HepG2 (cell line): Measurements from ENCODE around the gene SLC22A4. TPM values are rescaled to one million over a fixed set of nuclear protein-coding genes. Genes with fewer than 3 reads are reported as not detected.

Experiments used
- CHCHD3 ChIP-seq: sonication (generic); formaldehyde crosslinking; IDR thresholded peaks from 2 replicates; pipeline ENCODE4 v1.8.0; 2022; ENCODE audit warnings: mild to moderate bottlenecking, missing genetic modification reagents, moderate library complexity
- EEA1 ChIP-seq: sonication (generic); formaldehyde crosslinking; IDR thresholded peaks from 2 replicates; pipeline ENCODE4 v1.5.1; 2020; ENCODE audit warnings: mild to moderate bottlenecking, missing genetic modification reagents, borderline replicate concordance
- KAT8 ChIP-seq: IDR thresholded peaks from 2 replicates; pipeline ENCODE4 v1.6.1; 2016; ENCODE audit warnings: missing genetic modification reagents, missing compliant biosample characterization
- KDM3A ChIP-seq: IDR thresholded peaks from 2 replicates; pipeline ENCODE4 v1.6.1; 2018; ENCODE audit warnings: low read depth, missing compliant biosample characterization
- U2AF2 ChIP-seq: fragments of 200-400 bp; formaldehyde crosslinking; IDR thresholded peaks from 2 replicates; pipeline ENCODE4 v1.6.1; 2017; ENCODE audit warnings: low read depth, mild to moderate bottlenecking, low read length
- ZKSCAN8 ChIP-seq: IDR thresholded peaks from 2 replicates; pipeline ENCODE4 v1.6.1; 2016; ENCODE audit warnings: borderline replicate concordance, missing genetic modification reagents, missing compliant biosample characterization
- ZNF501 ChIP-seq: sonication (generic); formaldehyde crosslinking; IDR thresholded peaks from 2 replicates; pipeline ENCODE4 v1.5.1; 2020; ENCODE audit warnings: mild to moderate bottlenecking, moderate library complexity, missing genetic modification reagents
- polyA plus RNA-seq, 8 experiments: library from polyadenylated mRNA; depleted of rRNA in 3 of 8; stranded (reverse) in 7 of 8; unstranded in 1 of 8; fragments of >200 nt; fragmentation: Illumina TruSeq in 4 of 8; extraction: Trizol in 4 of 8; gene quantifications; 2 replicates each; pipeline versions ENCODE4 v1.2.1 to v1.2.3, GENCODE V29; 2011 to 2016; ENCODE audit warnings: low read depth in 4 of 8, missing spikeins in 1 of 8, mixed read lengths in 1 of 8; ENCODE audit not compliant: insufficient read depth in 1 of 8
- total RNA-seq, 5 experiments: library from RNA; depleted of rRNA; stranded (reverse); fragments of >200 nt; fragmentation: Illumina TruSeq; extraction: Trizol; gene quantifications; 2 replicates each; pipeline ENCODE4 v1.2.3, GENCODE V29; 2016; ENCODE audit warnings: low read depth in 1 of 5
- TF ChIP-seq, protein P1 (sequence below), 2 experiments: sonication (generic) in 1 of 2; formaldehyde crosslinking in 1 of 2; IDR thresholded peaks; 2 replicates each; pipeline versions ENCODE4 v1.6.1 to v1.9.0; 2014 to 2022; ENCODE audit warnings: antibody characterized with exemption in 1 of 2, borderline replicate concordance in 1 of 2, inconsistent platforms in 1 of 2, low read depth in 1 of 2, missing genetic modification reagents in 1 of 2
- TF ChIP-seq, protein P2 (sequence below): sonication (generic); formaldehyde crosslinking; IDR thresholded peaks from 2 replicates; pipeline ENCODE4 v1.5.0; 2020; ENCODE audit warnings: mild to moderate bottlenecking, missing genetic modification reagents, borderline replicate concordance
- TF ChIP-seq, protein P3 (sequence below): sonication (generic); formaldehyde crosslinking; IDR thresholded peaks from 2 replicates; pipeline ENCODE4 v1.5.0; 2020; ENCODE audit warnings: missing genetic modification reagents, mild to moderate bottlenecking, borderline replicate concordance
- TF ChIP-seq, protein P4 (sequence below): sonication (generic); formaldehyde crosslinking; IDR thresholded peaks from 2 replicates; pipeline ENCODE4 v1.5.1; 2020; ENCODE audit warnings: missing genetic modification reagents, mild to moderate bottlenecking, borderline replicate concordance
- TF ChIP-seq, protein P5 (sequence below): IDR thresholded peaks from 2 replicates; pipeline ENCODE4 v1.6.1; 2018; ENCODE audit warnings: missing genetic modification reagents, mild to moderate bottlenecking, missing compliant biosample characterization
- TF ChIP-seq, protein P6 (sequence below): sonication (generic); formaldehyde crosslinking; IDR thresholded peaks from 2 replicates; pipeline ENCODE4 v1.4.0; 2020; ENCODE audit warnings: missing genetic modification reagents

The SLC22A4 gene
- total and polyA plus RNA-seq, 2 of the 13 experiments (the other 11 are each of a cell fraction or from before 2014, with no cell fraction given), result 0.33 to 0.62 TPM

DNA sequence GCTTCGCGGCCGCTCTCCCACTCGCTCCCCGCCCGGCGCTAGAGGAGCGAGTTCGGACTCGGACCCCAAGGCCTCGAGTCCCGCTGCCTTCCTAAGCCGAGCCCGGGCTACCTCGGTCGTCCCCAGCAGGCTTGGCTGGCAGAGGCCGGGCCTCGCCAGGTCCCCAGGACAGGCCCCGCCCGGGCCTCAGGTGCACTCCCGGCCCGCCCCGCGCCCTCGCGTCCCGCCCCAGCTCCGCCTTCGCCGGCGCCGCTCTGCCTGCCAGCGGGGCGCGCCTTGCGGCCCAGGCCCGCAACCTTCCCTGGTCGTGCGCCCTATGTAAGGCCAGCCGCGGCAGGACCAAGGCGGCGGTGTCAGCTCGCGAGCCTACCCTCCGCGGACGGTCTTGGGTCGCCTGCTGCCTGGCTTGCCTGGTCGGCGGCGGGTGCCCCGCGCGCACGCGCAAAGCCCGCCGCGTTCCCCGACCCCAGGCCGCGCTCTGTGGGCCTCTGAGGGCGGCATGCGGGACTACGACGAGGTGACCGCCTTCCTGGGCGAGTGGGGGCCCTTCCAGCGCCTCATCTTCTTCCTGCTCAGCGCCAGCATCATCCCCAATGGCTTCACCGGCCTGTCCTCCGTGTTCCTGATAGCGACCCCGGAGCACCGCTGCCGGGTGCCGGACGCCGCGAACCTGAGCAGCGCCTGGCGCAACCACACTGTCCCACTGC is 75.4 kb downstream of the SLC22A4 start, which contains the start of gene SLC22A5 (continued):
- TF ChIP-seq, protein P1, sequence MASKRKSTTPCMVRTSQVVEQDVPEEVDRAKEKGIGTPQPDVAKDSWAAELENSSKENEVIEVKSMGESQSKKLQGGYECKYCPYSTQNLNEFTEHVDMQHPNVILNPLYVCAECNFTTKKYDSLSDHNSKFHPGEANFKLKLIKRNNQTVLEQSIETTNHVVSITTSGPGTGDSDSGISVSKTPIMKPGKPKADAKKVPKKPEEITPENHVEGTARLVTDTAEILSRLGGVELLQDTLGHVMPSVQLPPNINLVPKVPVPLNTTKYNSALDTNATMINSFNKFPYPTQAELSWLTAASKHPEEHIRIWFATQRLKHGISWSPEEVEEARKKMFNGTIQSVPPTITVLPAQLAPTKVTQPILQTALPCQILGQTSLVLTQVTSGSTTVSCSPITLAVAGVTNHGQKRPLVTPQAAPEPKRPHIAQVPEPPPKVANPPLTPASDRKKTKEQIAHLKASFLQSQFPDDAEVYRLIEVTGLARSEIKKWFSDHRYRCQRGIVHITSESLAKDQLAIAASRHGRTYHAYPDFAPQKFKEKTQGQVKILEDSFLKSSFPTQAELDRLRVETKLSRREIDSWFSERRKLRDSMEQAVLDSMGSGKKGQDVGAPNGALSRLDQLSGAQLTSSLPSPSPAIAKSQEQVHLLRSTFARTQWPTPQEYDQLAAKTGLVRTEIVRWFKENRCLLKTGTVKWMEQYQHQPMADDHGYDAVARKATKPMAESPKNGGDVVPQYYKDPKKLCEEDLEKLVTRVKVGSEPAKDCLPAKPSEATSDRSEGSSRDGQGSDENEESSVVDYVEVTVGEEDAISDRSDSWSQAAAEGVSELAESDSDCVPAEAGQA (IDR thresholded peaks at IDR 0.05; ENCODE audit: low read depth), result no peak
- TF ChIP-seq, protein P1 (CRISPR knock-in tag; IDR thresholded peaks at IDR 0.05; ENCODE audit: borderline replicate concordance), result peak; percentile 85
- TF ChIP-seq ZNF501 (CRISPR knock-in tag) (peak; percentile 88), ZKSCAN8 (CRISPR knock-in tag) (no peak), KDM3A (CRISPR knock-in tag) (no peak; the same call in 1 of the 2 replicates), CHCHD3 (CRISPR knock-in tag) (peak; percentile 76; the same call in 1 of the 2 replicates), EEA1 (0 out of 2 replicates have a peak, but pooled peaks have one; percentile 25), U2AF2 (no peak), KAT8 (CRISPR knock-in tag) (no peak; the same call in 1 of the 2 replicates)
- TF ChIP-seq, protein P2, sequence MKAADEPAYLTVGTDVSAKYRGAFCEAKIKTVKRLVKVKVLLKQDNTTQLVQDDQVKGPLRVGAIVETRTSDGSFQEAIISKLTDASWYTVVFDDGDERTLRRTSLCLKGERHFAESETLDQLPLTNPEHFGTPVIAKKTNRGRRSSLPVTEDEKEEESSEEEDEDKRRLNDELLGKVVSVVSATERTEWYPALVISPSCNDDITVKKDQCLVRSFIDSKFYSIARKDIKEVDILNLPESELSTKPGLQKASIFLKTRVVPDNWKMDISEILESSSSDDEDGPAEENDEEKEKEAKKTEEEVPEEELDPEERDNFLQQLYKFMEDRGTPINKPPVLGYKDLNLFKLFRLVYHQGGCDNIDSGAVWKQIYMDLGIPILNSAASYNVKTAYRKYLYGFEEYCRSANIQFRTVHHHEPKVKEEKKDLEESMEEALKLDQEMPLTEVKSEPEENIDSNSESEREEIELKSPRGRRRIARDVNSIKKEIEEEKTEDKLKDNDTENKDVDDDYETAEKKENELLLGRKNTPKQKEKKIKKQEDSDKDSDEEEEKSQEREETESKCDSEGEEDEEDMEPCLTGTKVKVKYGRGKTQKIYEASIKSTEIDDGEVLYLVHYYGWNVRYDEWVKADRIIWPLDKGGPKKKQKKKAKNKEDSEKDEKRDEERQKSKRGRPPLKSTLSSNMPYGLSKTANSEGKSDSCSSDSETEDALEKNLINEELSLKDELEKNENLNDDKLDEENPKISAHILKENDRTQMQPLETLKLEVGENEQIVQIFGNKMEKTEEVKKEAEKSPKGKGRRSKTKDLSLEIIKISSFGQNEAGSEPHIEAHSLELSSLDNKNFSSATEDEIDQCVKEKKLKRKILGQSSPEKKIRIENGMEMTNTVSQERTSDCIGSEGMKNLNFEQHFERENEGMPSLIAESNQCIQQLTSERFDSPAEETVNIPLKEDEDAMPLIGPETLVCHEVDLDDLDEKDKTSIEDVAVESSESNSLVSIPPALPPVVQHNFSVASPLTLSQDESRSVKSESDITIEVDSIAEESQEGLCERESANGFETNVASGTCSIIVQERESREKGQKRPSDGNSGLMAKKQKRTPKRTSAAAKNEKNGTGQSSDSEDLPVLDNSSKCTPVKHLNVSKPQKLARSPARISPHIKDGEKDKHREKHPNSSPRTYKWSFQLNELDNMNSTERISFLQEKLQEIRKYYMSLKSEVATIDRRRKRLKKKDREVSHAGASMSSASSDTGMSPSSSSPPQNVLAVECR (CRISPR knock-in tag), result peak; percentile 76
- TF ChIP-seq, protein P3, sequence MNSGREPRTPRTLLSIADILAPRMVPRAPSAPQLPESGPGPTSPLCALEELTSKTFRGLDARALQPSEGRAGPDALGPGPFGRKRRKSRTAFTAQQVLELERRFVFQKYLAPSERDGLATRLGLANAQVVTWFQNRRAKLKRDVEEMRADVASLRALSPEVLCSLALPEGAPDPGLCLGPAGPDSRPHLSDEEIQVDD (CRISPR knock-in tag), result no peak
- TF ChIP-seq, protein P4, sequence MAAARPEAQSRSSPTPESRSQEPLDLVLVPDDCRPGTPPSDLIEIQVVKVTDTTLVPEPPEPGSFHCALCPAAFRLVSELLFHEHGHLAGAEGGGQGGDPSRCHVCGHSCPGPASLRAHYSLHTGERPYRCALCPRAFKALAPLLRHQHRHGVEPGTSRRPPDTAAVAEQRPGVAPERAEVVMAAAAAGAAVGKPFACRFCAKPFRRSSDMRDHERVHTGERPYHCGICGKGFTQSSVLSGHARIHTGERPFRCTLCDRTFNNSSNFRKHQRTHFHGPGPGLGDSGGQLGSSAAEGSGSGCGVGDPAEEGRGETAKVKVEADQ (CRISPR knock-in tag), result peak; percentile 60
- TF ChIP-seq, protein P5, sequence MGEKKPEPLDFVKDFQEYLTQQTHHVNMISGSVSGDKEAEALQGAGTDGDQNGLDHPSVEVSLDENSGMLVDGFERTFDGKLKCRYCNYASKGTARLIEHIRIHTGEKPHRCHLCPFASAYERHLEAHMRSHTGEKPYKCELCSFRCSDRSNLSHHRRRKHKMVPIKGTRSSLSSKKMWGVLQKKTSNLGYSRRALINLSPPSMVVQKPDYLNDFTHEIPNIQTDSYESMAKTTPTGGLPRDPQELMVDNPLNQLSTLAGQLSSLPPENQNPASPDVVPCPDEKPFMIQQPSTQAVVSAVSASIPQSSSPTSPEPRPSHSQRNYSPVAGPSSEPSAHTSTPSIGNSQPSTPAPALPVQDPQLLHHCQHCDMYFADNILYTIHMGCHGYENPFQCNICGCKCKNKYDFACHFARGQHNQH (CRISPR knock-in tag), result no peak
- TF ChIP-seq, protein P6, sequence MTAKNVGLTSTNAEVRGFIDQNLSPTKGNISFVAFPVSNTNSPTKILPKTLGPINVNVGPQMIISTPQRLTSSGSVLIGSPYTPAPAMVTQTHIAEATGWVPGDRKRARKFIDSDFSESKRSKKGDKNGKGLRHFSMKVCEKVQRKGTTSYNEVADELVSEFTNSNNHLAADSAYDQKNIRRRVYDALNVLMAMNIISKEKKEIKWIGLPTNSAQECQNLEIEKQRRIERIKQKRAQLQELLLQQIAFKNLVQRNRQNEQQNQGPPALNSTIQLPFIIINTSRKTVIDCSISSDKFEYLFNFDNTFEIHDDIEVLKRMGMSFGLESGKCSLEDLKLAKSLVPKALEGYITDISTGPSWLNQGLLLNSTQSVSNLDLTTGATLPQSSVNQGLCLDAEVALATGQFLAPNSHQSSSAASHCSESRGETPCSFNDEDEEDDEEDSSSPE, result peak; percentile 13
